HepG2 (cell line): ENCODE data around the gene TATDN2. TPM values are rescaled to one million over a fixed set of nuclear protein-coding genes. Genes with fewer than 3 reads are reported as not detected.

Source experiments
- HMGXB3 ChIP-seq: sonication (generic); formaldehyde crosslinking; IDR thresholded peaks from 2 replicates; pipeline ENCODE4 v1.4.0; 2020; ENCODE audit warnings: missing genetic modification reagents, borderline replicate concordance
- IRF2 ChIP-seq: IDR thresholded peaks from 2 replicates; pipeline ENCODE4 v1.6.1; 2018; ENCODE audit warnings: missing genetic modification reagents, missing compliant biosample characterization
- NR2C2 ChIP-seq: sonication (generic); formaldehyde crosslinking; IDR thresholded peaks from 2 replicates; pipeline ENCODE4 v1.4.0; 2020; ENCODE audit warnings: missing genetic modification reagents, mild to moderate bottlenecking, moderate library complexity, borderline replicate concordance
- PHF21A ChIP-seq: sonication (generic); formaldehyde crosslinking; IDR thresholded peaks from 2 replicates; pipeline ENCODE4 v1.5.0; 2020; ENCODE audit warnings: mild to moderate bottlenecking, missing genetic modification reagents
- SIX1 ChIP-seq: sonication (generic); formaldehyde crosslinking; IDR thresholded peaks from 2 replicates; pipeline ENCODE4 v1.4.0; 2020; ENCODE audit warnings: missing genetic modification reagents, borderline replicate concordance
- SKIL ChIP-seq: sonication (generic); formaldehyde crosslinking; IDR thresholded peaks from 2 replicates; pipeline ENCODE4 v1.8.0; 2022; ENCODE audit warnings: missing genetic modification reagents, mild to moderate bottlenecking, moderate library complexity, borderline replicate concordance
- TRAFD1 ChIP-seq: sonication (generic); formaldehyde crosslinking; IDR thresholded peaks from 2 replicates; pipeline ENCODE4 v1.5.1; 2020; ENCODE audit warnings: missing genetic modification reagents, mild to moderate bottlenecking, borderline replicate concordance
- ZFP62 ChIP-seq: sonication (generic); formaldehyde crosslinking; IDR thresholded peaks from 2 replicates; pipeline ENCODE4 v1.4.0; 2020; ENCODE audit warnings: missing genetic modification reagents
- ZIK1 ChIP-seq: sonication (generic); formaldehyde crosslinking; IDR thresholded peaks from 2 replicates; pipeline ENCODE4 v1.5.0; 2020; ENCODE audit warnings: mild to moderate bottlenecking, low read depth, missing genetic modification reagents, borderline replicate concordance
- ZNF839 ChIP-seq: sonication (generic); formaldehyde crosslinking; IDR thresholded peaks from 2 replicates; pipeline ENCODE4 v1.4.0; 2020; ENCODE audit warnings: missing genetic modification reagents, mild to moderate bottlenecking, borderline replicate concordance
- polyA plus RNA-seq, 8 experiments: library from polyadenylated mRNA; depleted of rRNA in 3 of 8; stranded (reverse) in 7 of 8; unstranded in 1 of 8; fragments of >200 nt; fragmentation: Illumina TruSeq in 4 of 8; extraction: Trizol in 4 of 8; gene quantifications; 2 replicates each; pipeline versions ENCODE4 v1.2.1 to v1.2.3, GENCODE V29; 2011 to 2016; ENCODE audit warnings: low read depth in 4 of 8, missing spikeins in 1 of 8, mixed read lengths in 1 of 8; ENCODE audit not compliant: insufficient read depth in 1 of 8
- total RNA-seq, 5 experiments: library from RNA; depleted of rRNA; stranded (reverse); fragments of >200 nt; fragmentation: Illumina TruSeq; extraction: Trizol; gene quantifications; 2 replicates each; pipeline ENCODE4 v1.2.3, GENCODE V29; 2016; ENCODE audit warnings: low read depth in 1 of 5
- TF ChIP-seq, protein P1 (sequence below): sonication (generic); formaldehyde crosslinking; IDR thresholded peaks from 2 replicates; pipeline ENCODE4 v1.8.0; 2022; ENCODE audit warnings: mild to moderate bottlenecking, missing genetic modification reagents; ENCODE audit not compliant: insufficient replicate concordance
- TF ChIP-seq, protein P2 (sequence below): IDR thresholded peaks from 2 replicates; pipeline ENCODE4 v1.6.1; 2016; ENCODE audit warnings: missing biosample characterization, missing genetic modification reagents, low read depth

TATDN2 gene
- total and polyA plus RNA-seq, 2 of the 13 experiments (the other 11 are each of a cell fraction or from before 2014, with no cell fraction given): 12.1 to 21.9 TPM

- TF ChIP-seq HMGXB3 (CRISPR knock-in tag) (peak; percentile 70), PHF21A (peak; percentile 96), ZNF839 (CRISPR knock-in tag) (no peak), IRF2 (CRISPR knock-in tag) (peak; percentile 90; the same call in 1 of the 2 replicates), NR2C2 (CRISPR knock-in tag) (peak; percentile 60), SKIL (CRISPR knock-in tag) (peak; percentile 78), ZIK1 (no peak), TRAFD1 (CRISPR knock-in tag) (no peak), SIX1 (CRISPR knock-in tag) (peak; percentile 80; the same call in 1 of the 2 replicates), ZFP62 (CRISPR knock-in tag) (no peak)
- TF ChIP-seq, protein P1, sequence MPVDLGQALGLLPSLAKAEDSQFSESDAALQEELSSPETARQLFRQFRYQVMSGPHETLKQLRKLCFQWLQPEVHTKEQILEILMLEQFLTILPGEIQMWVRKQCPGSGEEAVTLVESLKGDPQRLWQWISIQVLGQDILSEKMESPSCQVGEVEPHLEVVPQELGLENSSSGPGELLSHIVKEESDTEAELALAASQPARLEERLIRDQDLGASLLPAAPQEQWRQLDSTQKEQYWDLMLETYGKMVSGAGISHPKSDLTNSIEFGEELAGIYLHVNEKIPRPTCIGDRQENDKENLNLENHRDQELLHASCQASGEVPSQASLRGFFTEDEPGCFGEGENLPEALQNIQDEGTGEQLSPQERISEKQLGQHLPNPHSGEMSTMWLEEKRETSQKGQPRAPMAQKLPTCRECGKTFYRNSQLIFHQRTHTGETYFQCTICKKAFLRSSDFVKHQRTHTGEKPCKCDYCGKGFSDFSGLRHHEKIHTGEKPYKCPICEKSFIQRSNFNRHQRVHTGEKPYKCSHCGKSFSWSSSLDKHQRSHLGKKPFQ: no peak
- TF ChIP-seq, protein P2, sequence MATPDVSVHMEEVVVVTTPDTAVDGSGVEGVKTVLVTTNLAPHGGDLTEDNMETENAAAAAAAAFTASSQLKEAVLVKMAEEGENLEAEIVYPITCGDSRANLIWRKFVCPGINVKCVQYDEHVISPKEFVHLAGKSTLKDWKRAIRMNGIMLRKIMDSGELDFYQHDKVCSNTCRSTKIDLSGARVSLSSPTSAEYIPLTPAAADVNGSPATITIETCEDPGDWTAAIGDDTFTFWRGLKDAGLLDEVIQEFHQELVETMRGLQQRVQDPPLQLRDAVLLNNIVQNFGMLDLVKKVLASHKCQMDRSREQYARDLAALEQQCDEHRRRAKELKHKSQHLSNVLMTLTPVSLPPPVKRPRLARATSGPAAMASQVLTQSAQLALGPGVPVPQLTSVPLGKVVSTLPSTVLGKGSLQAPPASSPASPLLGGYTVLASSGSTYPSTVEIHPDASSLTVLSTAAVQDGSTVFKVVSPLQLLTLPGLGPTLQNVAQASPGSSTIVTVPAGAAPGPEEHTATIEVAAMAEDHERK (CRISPR knock-in tag): peak; percentile 27; the same call in 1 of the 2 replicates
These were observed 23.2 kb upstream of the TATDN2 start (continued) for GRCh38 chr3:10224794-10225665.
